ENCODE results near the gene NEAT1.

DNA sequence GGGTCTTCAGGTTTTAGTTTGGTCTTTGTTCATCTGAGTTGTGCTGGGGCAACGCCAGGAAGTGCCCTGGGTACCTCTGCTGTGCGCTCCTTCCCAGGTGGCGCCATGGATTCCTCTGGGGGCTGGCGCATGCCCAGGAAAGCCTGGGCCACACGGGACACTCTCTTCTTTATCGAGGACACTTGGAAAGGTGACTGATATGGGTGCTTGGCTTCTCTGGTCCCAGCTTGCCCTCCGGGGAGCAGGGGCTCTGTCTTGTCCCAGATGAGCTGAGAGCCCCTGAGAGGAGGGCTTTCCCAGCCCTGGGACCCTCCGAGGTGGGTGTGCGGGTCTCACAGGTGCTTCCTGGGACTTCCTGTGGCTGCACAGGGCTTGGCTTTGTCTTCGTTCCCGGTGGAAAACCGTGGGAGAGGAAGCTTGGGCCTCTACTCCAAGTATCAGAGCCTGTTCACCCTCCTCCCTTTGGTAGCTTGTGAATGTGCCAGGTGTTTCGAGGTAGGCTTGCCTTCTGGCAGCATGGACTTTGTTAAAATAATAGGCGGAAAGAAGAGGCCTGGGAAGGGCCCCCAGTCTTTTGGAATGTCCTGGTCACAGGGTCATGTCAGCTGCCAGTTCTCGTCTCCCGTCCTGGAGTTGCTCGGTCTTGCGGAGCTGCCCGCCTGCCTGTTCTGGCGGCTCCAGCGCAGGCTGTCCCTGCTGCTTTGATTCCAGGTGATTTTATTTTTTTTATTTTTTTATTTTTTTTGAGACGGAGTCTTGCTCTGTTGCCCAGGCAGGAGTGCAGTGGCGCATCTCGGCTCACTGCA, 10.1 kb upstream of the NEAT1 start:
- TF ChIP-seq, protein P1, sequence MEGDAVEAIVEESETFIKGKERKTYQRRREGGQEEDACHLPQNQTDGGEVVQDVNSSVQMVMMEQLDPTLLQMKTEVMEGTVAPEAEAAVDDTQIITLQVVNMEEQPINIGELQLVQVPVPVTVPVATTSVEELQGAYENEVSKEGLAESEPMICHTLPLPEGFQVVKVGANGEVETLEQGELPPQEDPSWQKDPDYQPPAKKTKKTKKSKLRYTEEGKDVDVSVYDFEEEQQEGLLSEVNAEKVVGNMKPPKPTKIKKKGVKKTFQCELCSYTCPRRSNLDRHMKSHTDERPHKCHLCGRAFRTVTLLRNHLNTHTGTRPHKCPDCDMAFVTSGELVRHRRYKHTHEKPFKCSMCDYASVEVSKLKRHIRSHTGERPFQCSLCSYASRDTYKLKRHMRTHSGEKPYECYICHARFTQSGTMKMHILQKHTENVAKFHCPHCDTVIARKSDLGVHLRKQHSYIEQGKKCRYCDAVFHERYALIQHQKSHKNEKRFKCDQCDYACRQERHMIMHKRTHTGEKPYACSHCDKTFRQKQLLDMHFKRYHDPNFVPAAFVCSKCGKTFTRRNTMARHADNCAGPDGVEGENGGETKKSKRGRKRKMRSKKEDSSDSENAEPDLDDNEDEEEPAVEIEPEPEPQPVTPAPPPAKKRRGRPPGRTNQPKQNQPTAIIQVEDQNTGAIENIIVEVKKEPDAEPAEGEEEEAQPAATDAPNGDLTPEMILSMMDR (IDR thresholded peaks at IDR 0.05), result no peak
- TF ChIP-seq POLR2A (IDR thresholded peaks at IDR 0.05) (no peak), POLR2AphosphoS5 (IDR thresholded peaks at IDR 0.05) (no peak)
